ENCODE data around the gene ACD.

The ACD gene

GRCh38 chr16:67675999-67676398 is 15.9 kb upstream of the ACD start:
- no peak for DNase-seq (ENCODE audit: low spot score)

DNA sequence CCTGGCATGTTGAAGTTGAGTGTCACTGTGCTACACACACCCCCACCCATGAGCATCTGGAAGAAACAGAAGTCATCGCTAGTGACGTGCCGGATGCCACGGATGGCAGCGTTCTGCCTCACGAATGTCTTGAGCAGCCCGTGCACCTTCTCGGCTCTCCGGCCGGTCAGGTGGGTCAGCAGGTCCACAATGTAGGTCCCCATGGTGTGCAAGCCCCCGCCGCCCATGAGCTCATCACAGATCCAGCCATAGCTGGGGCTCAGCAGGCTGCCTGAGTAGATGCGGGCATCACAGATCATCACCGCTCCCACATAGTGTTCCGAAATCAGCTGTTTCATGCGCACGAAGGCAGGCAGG is 15.5 kb upstream of the ACD start:
- DNase-seq (ENCODE audit: low spot score), result no peak

- no peak for DNase-seq (ENCODE audit: low spot score)
These were observed 15.0 kb upstream of the ACD start for GRCh38 chr16:67674851-67675578.

DNA sequence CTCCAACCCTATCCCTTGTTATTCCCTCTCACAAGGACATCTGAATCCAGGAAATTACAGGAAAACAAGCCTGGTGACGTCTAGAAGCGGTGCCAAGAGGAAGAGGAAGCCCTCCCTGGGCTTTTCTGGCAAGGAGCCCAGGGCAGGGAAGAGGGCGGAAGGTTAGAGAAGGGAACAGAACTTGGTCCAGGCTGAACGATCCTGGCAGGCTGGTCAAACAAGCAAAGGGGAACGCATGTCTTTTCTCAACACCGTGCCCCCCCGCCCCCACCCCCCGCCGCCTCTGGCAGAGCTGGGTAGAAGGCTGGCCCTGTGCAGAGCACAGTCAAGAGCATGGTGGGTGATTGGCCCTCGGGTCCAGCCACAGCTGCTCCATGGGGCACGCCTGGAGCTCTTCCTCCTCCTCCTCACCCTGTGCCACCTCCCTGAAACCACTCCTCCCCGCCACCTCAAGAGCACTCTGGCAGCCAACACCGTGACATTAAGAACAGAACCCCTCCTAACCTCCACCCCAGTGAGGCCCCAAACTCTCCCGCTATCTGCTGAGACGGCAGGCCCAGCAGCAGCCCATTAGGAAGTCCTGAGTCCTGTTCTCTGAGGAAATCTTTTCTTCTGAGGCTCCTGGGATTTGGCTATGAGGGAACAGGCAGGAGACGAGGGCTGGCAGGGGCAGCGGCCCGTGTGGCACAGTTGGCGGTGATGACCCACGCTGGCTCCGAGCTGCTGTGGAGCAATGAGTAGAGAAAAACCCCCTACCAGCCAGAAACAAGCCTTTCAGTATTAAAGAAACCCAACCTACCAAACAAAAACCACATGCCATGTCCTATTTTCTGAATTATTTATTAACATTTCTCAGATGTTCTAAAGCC is 13.9 kb upstream of the ACD start:
- peak; percentile 73 for DNase-seq (ENCODE audit: low spot score)

- peak; percentile 89 for DNase-seq (ENCODE audit: low spot score)
These were observed 12.9 kb upstream of the ACD start for GRCh38 chr16:67672739-67673662.

GRCh38 chr16:67672306-67672705 is 12.2 kb upstream of the ACD start:
- DNase-seq (ENCODE audit: low spot score), result peak; percentile 98

DNA sequence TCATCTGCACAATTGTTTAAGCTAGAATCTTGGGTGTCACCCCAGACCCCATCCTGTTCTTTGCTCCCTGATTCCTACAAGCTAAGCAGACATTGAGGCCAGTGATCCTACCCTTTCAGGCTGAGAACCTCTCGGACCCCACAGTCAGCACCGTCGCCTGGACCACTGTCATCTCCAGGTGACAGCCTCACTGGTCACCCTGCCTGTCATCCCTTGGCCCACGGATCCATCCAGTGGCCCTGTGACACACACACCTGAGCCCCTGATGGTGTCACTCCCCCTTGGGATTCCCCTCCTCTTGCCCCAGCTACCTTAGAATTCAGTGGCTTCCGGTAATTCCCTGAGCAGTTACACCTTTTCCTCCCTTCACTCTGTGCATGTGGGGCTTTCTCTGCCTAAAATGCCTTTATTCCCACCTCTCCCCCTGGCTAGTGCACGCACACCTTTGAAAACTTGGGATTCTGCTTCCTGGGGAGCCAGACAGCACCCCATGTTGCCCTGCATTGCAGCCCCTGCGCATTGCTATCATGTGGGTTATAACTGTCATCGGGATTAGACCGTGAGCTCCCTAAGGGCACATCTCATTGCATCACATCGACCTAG is 9.5 kb upstream of the ACD start:
- DNase-seq (ENCODE audit: low spot score), result no peak

DNA sequence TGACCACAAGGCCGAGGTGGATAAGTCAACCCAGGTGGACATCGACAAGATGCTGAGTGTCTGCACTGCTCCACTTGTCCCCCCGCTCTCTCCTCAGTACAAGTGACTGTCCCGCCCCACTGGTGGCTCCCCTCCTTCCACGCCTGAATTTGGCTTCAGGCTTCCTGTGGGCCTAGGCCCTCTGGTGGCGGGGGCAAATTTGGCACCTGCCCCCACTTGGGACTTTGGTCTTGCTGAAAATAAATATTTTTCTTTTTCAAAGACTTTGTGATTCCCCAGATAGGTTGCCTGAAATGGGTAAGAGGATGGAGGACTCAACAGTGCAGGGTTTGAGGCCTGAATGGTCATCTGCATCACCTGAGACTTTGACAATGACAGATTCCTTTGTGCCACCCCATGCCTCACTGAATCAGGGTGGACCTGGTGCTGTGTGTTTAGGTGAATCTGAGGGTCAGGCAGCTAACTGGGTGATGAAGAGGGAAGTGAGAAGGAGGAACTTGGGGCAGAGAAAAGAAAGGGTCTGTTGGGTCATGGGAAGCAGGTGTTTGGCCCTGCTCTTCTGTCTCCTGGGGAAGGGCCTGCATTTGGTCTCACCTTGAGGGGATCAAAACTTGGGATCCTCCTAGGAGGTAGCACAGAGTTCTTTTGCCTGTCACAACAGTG is 8.6 kb upstream of the ACD start:
- DNase-seq (ENCODE audit: low spot score), result no peak

GRCh38 chr16:67667817-67668494 is 7.9 kb upstream of the ACD start:
- DNase-seq (ENCODE audit: low spot score), result peak; percentile 86

- DNase-seq (ENCODE audit: low spot score), result no peak
These were observed 7.4 kb upstream of the ACD start for GRCh38 chr16:67667453-67667816.

DNA sequence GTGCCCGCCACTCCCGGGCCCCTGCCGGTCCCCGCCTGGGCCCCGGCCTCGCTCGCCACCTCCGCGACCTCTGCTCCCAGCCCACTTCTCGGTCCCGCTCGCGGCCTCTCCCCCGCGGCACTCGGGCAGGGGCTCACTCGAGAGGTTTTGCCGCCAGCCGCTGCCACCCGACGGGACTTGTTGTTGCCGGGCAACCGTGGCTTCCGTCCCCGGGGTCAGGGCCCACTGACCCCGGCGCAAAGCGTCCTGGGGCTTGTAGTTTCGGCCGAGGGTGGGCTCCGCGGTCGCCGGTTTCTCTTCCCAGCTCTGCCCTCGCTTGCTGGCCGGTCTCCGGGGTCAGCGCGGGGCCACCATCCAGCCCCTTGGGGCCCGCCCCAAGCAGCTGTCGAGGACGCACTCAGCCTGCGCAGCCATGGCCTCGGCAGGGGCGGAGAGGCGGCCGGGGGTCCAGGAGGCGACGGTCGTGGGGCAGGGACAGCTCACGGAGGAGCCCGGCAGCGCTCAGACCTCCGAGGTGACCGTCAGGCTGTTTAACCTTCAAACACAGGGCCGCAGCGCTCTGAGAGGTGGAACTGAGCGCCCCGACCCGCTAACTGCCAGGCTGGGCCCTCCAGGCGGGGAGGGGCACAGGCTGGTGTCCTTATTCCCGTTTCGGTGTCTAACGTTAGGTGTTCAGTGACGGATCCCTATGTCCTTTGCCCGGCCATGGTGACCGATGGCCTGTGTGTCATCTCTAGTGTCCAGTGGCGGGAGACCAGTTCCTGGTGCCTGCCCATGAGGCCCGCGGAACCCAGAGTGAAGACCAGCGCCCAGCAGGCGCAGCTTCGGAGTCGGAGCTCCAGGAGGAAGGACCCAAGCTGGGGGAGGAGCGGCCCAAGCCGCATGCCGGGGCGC is 6.7 kb upstream of the ACD start, which contains the start of the genes C16orf86 and ENKD1:
C16orf86 (plus strand) TSS at position 256 of the 894 bp plus-strand sequence; CDS start at position 413, 157 bp downstream.
ENKD1 (minus strand) TSS at position 192 of the 894 bp plus-strand sequence. CDS start 308 bp downstream, outside the sequence.
- DNase-seq (ENCODE audit: low spot score), result peak; percentile 74

DNA sequence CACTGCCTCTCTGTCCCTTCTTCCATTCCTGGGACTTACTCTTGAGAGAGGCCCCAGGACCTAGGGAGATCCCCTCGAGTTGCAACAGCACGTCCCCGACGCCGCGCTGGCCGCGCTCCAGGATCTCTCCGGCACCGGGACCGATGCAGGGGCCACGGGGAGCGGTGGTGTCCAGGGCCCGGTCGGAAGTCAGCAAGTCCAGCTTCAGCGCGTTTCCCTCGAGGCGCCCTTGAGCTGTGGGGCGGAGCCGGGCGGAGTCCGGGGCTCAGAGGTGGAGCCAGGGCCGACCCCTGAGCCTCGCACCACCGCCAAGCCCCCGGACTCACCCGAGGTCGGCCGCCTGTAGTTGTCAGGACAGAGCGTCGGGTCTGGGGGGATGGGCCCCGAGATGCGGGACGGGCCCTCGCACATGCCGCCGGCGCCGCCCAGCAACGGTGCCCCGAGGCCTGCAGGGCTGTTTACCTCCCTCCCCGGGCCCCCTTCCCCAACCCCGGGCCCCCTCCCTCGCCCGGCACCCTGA is 6.0 kb upstream of the ACD start:
- no peak for DNase-seq (ENCODE audit: low spot score)

- no peak for DNase-seq (ENCODE audit: low spot score)
These were observed 5.5 kb upstream of the ACD start for GRCh38 chr16:67665598-67665997.

GRCh38 chr16:67664871-67665270 is 4.8 kb upstream of the ACD start:
- DNase-seq (ENCODE audit: low spot score), result no peak

DNA sequence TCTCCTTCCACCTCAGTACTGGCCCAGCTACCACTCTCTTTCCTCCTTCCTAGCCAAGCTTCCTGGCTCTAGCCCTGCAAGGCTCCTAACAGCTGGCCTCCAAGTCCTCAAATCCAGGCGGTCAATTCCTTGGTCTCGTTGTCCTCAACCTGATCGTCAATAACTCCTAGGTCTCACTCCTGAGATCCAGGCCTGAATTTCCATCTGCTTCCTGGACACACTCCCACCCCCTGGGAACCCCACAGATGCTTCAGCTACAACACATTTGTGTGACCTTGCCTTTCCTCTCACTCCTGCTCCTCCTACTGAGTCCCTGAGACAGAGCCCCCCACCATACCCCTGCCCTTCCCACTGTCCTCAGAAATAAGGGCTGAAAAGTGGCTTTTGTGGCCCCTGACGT is 4.2 kb upstream of the ACD start:
- peak; percentile 91 for DNase-seq (ENCODE audit: low spot score)

- DNase-seq (ENCODE audit: low spot score), result no peak
These were observed 3.8 kb upstream of the ACD start for GRCh38 chr16:67663877-67664222.

DNA sequence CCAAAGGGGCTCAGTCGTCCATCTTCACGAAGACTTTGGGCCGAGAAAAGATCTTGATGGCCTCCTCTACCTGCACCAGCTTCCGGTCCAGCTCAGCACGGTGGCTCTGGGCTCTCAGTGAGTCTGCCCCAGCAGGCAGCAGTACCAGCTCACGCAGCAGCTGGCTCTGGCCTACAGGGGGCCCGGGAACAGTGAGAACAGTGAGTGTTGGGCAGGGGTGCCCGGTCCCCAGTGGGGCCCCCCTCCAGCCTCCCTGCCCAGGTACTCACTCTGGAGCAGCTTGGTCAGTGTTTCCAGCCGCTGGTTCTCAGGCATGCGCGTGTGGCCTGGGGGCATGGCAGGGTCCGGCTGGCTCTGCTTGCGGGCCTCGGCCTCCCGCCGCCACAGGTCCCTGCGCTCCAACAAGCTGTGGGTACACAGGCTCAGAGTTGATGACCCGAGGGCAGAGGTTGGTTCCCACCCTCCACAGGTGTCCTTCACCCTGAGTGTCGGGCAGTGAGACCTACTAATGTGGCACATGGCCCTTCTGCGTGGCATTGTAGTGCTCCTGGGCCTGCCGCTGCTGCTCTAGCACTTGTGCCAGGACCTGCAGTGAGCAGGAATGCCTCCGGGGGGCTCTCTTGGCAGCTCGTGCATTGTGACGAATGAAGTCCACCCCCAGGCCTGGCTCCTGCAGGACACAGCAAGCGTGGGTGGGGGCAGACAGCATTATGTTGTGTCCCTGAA is 3.3 kb upstream of the ACD start:
- peak; percentile 60 for DNase-seq (ENCODE audit: low spot score)

DNA sequence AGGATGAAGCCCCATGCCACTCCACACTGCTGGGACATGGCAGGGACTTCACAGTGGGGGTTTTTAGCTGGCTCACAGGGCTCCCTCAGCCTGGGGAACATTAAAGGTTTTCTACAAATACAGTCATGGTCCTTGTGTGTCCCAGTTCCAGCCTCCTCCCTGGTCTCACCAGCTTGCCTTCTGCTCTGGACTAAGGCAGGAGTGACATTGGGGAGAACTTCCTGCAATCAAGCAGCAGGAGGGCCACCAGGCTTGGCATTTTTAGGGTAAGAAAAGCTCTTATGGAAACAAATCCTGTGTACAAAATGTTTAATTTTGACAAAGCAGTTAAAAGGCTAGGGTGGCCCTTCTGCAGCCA is 2.6 kb upstream of the ACD start:
- DNase-seq (ENCODE audit: low spot score), result no peak
